Psoas muscle (tissue), 8 donors: Measurements from ENCODE around the gene AGPAT2. TPM values are rescaled to one million over a fixed set of nuclear protein-coding genes. Genes with fewer than 3 reads are reported as not detected.
"Not testable (repeated sequence)": the region's sequence is repeated elsewhere in the genome, so short reads cannot be mapped to it uniquely, and the experiment has no call there.

Source experiments
- ATAC-seq, 4 donors: fragments of 200-7000 bp; cut with Tn5 transposase; one replicate each; pipeline ENCODE4 v1.9.1; 2020; ENCODE audit warnings: moderate library complexity in 3 of 4, mild to moderate bottlenecking in 2 of 4
- DNase-seq, 2 donors: peaks; one replicate each; pipeline ENCODE4 v3.0.0-alpha.2; 2020
- H3K27ac ChIP-seq: fragments of 200-600 bp; one replicate; pipeline ENCODE4 v1.8.0; 2022
- H3K27me3 ChIP-seq, 3 donors: fragments of 200-600 bp in 1 of 3; one replicate each; pipeline versions ENCODE4 v1.6.1 to v1.8.0; 2013 to 2022; ENCODE audit warnings: low read length in 2 of 3, mild to moderate bottlenecking in 2 of 3, moderate library complexity in 1 of 3; ENCODE audit not compliant: insufficient read depth in 3 of 3
- H3K36me3 ChIP-seq, 2 donors: fragments of 200-600 bp in 1 of 2; one replicate each; pipeline versions ENCODE4 v1.6.1 to v1.8.0; 2013 to 2022; ENCODE audit warnings: low read depth in 1 of 2, mild to moderate bottlenecking in 1 of 2, moderate library complexity in 1 of 2; ENCODE audit not compliant: insufficient read depth in 1 of 2
- H3K4me1 ChIP-seq: fragments of 200-600 bp; one replicate; pipeline ENCODE4 v1.8.0; 2022
- H3K4me3 ChIP-seq: fragments of 200-600 bp; one replicate; pipeline ENCODE4 v1.8.0; 2022; ENCODE audit warnings: mild to moderate bottlenecking
- H3K9me3 ChIP-seq: fragments of 200-600 bp; one replicate; pipeline ENCODE4 v1.8.0; 2022
- WGBS, 3 donors: extraction: QIAGEN DNeasy Blood & Tissue Kit; methylation state at CpG; one replicate each; pipeline versions ENCODE4 v1.1.6 to v1.1.7; 2013; 5-methylcytosine and 5-hydroxymethylcytosine counted together
- intact Hi-C, 2 donors: fragments of 100-400 bp; cut with DNase I; formaldehyde crosslinking; loops; one replicate each; pipeline versions ENCODE4 v1.11.0 to v1.14.2; 2022
- polyA plus RNA-seq, 3 donors: library from polyadenylated mRNA; stranded (reverse); fragments of 200-250 nt; gene quantifications; one replicate each; pipeline ENCODE4 v1.2.3, GENCODE V29; 2013
- total RNA-seq, 4 donors: library from RNA; stranded (reverse); fragmentation: NEBNext Ultra II Directional in 2 of 4; extraction: Animal tissue kit (Norgen Biotek cat#: 25700) in 2 of 4; gene quantifications; one replicate each; pipeline versions ENCODE4 v1.2.1 to v1.2.4, GENCODE V29; 2021 to 2023
- TF ChIP-seq, protein P1 (sequence below): fragments of 200-600 bp; IDR thresholded peaks from one replicate; pipeline ENCODE4 v1.8.0; 2022; ENCODE audit warnings: antibody characterized with exemption
- donor health status: healthy with polysubstance abuse.
- donor health status: DM: no; HTN: no; CAD: no; lungs with moderate emphysema.
- donor health status: Bipolar disorder and iron deficiency.
- donor health status: healthy.
- donor health status: DM: yes; HTN: yes; CAD: no.
- donor health status: DM: no; HTN: no; CAD: no.
- donor health status: DM: no; HTN: no; CAD: no.
- donor health status: DM: yes; HTN: yes; CAD: no.

AGPAT2 gene
- total and polyA plus RNA-seq, 7 donors = 15.5 to 66.5 (median 41.6) TPM

DNA sequence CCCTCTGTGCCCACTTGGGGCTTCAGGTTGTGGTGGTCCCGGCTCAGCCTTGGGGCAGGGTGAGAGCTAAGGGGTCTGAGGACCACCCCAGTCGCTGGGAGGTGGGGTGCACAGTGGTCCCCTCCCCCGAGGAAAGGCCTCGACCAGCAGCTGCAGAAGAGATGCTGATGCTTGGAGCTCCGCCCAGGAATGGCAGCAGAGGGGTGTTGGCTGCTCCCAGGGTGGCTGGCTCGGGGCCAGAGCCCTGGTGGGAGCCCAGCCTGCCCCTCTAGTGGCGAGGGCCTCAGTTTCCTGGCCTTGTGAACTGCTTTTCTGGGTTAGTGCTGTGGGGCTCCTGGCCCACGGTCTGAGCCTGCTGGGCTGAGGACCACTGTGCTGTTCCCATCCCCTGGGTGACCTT, 26.3 kb upstream of the AGPAT2 start:
- peak overlapping the region; percentile 36 for H3K27ac ChIP-seq
- H3K9me3 ChIP-seq = no peaks in the 10 kb centered on the region
- no peaks in the 10 kb centered on the region for H3K36me3 ChIP-seq
- TF ChIP-seq, protein P1, sequence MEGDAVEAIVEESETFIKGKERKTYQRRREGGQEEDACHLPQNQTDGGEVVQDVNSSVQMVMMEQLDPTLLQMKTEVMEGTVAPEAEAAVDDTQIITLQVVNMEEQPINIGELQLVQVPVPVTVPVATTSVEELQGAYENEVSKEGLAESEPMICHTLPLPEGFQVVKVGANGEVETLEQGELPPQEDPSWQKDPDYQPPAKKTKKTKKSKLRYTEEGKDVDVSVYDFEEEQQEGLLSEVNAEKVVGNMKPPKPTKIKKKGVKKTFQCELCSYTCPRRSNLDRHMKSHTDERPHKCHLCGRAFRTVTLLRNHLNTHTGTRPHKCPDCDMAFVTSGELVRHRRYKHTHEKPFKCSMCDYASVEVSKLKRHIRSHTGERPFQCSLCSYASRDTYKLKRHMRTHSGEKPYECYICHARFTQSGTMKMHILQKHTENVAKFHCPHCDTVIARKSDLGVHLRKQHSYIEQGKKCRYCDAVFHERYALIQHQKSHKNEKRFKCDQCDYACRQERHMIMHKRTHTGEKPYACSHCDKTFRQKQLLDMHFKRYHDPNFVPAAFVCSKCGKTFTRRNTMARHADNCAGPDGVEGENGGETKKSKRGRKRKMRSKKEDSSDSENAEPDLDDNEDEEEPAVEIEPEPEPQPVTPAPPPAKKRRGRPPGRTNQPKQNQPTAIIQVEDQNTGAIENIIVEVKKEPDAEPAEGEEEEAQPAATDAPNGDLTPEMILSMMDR = no peak
- ATAC-seq (no peak), DNase-seq (no peak)
- peak overlapping the region; percentile 55 for H3K4me3 ChIP-seq
- 35 to 48% (median 46%) methylated on average over 8 of the region's 8 CpGs for WGBS, 3 donors
- intact Hi-C loops = no loop called here
- H3K4me1 ChIP-seq = peaks cover 9% of the 10 kb centered on the region
- H3K27me3 ChIP-seq = peaks cover 0 to 46% (median 21%) of the 10 kb centered on the region in 3 donors

DNA sequence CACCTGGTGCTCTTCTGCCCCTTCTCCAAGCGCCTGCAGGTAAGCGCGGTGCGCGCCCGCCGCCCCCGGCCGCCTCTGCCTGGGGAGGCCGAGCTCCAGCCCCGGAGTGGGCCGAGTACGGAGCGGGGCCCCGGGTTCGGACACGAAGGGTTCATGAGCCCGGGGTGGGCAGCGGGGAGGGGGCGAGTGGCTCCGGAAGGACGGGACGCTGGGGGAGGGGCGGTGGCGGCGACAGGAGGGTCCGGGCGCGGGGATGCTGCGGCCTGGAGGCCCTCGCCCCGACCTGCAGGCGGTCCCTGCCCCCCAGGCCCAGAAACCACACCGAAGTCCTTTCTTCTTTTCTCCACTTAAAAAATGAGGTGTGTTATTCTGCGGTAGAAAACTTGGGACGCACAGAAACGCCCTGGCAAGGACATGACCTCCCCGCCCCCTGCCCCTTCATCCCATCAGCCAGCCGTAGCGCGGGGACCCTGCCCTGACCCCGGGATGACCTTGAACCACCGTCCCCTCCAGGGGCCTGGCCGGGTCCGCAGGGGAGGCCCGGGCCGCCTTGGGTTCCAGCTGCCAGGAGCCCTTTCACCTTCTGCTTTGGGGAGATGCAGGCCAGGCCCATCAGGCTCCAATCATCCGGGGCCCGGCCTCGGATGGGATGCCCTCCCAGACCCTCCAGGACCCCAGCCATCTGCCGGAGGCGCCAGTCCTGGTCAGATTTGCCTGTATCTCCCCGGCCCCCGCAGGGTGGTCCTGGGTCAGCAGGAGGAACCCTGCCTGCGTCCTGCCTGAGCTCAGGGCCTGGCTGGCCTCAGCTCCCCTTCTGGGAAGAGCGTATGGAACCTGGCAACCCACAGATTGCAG, 25.7 kb upstream of the AGPAT2 start:
- Histone ChIP-seq H3K27me3 (peaks cover 0 to 46% (median 21%) of the 10 kb centered on the region in 3 donors), H3K4me1 (peaks cover 9% of the 10 kb centered on the region), H3K27ac (no peak overlapping the region), H3K36me3 (no peaks in the 10 kb centered on the region), H3K4me3 (peak overlapping the region; percentile 55), H3K9me3 (no peaks in the 10 kb centered on the region)
- WGBS, 3 donors = 10 to 17% (median 12%) methylated on average over 36 to 56 of the region's 56 CpGs
- TF ChIP-seq, protein P1 = no peak
- intact Hi-C loops = no loop called here
- ATAC-seq = peak in 1 of 4 donors; percentile 17
- DNase-seq = no peak

DNA sequence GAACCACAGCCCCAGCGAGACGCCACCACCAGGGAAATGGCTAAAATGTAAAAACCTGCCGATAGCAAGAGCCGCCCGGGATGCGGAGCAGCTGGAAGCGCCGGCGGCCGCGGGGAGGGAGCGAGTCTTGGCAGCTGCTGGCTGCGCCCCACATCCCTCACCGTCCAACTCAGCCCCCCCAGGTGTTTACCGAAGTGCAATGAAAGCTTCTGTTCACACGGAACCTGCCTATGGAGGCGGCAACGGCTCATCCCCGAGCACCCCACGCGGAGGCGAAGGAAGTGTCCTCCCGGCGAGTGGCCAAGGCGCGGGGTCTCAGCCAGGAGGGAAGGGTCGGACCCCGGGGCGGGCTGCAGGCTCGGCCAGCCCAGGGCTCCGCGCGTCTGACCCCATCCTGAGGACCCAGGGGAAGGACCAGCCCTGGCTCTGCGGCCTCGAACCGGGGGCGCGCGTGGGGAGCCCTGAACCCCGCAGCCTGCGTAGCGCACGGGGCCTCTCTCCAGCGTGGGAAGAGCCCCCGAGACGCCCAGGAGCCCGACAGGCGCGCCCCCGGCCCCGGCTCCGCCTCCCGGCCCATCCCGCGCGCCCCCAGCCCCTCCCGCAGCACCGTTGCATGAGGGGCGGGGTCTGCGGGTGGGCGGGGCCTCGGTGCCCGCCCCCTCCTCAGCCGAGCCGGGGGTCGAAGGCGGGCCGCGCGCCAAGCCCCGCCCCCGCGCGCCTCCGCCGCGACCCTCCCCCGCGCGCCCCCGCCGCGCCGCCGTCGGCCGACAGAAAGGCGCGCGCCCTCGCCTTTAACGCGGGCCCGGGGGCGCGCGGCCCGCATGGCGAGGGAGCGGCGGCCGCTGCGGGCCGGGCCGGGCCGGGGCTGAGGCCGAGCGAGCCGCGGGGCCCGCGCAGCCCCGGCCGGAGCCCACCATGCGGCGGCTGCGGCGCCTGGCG, 24.8 kb upstream of the AGPAT2 start, which contains the start of gene DIPK1B:
Gene DIPK1B, plus strand, starts transcription at position 822 of the 939 bp plus-strand sequence. Its CDS starts 94 bp downstream, at position 916.
- DNase-seq (no peak), ATAC-seq (no peak)
- intact Hi-C loops = no loop called here
- Histone ChIP-seq H3K27ac (no peak within 1 kb of the TSS), H3K4me3 (peak within 1 kb of the TSS; percentile 55), H3K27me3 (peaks cover 0 to 46% (median 21%) of the 10 kb centered on the region in 3 donors), H3K4me1 (peaks cover 9% of the 10 kb centered on the region), H3K36me3 (no peaks in the 10 kb centered on the region), H3K9me3 (no peaks in the 10 kb centered on the region)
- WGBS, 3 donors = 1 to 2% (median 2%) methylated on average over 45 to 117 of the region's 119 CpGs
- TF ChIP-seq, protein P1 = no peak

DNA sequence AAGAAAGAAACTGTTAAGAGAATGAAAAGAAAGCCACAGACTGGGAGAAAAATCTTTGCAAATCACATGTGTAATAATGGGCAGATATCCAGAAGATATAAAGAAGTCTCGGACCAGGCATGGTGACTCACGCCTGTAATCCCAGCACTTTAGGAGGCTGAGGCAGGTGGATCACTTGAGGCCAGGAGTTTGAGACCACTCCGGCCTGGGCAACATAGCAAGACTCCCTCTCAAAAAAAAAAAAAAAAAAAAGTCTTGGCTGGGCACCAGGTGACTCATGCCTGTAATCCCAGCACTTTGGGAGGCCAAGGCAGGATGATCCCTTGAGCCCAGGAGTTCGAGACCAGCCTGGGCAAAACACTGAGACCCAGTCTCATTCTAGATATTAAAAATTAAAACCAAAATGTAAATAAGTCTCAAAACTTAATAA, 24.0 kb upstream of the AGPAT2 start:
- 39 to 59% (median 40%) methylated on average over 4 of the region's 4 CpGs for WGBS, 3 donors
- H3K4me1 ChIP-seq, H3K9me3 ChIP-seq, H3K36me3 ChIP-seq, H3K4me3 ChIP-seq, intact Hi-C loops, H3K27ac ChIP-seq, DNase-seq: not testable (repeated sequence)
- H3K27me3 ChIP-seq = peaks cover 0 to 46% (median 21%) of the 10 kb centered on the region in 3 donors
- ATAC-seq = peak in 1 of 4 donors; percentile 39
